Panc1 (cell line): ENCODE measurements around the gene ACMSD. TPM values are rescaled to one million over a fixed set of nuclear protein-coding genes. Genes with fewer than 3 reads are reported as not detected.

Source experiments
- ATAC-seq: fragments of 200-7000 bp; cut with Tn5 transposase; 2 replicates; pipeline ENCODE4 v1.9.1; 2020; ENCODE audit warnings: mild to moderate bottlenecking, moderate library complexity
- BruUV-seq: library from RNA; stranded (reverse); fragments of 400-500 nt; replicated peaks from 2 replicates; lab custom pipeline; 2021; lab: Mats Ljungman, UMichigan
- CTCF ChIA-PET: fragments of 300-600 bp; sonication (Branson Sonifier 250); formaldehyde crosslinking; loops from one replicate; lab custom pipeline; 2022; ENCODE audit warnings: antibody characterized with exemption; lab: Charles Lee
- POLR2A ChIA-PET: fragments of 300-600 bp; sonication (Branson Sonifier 250); formaldehyde crosslinking; loops from one replicate; lab custom pipeline; 2022; ENCODE audit warnings: antibody characterized with exemption; lab: Charles Lee
- DNase-seq: peaks from one replicate; pipeline ENCODE4 v3.0.0-alpha.2; 2010; ENCODE audit warnings: low read depth, low spot score
- H3K27ac ChIP-seq: 2 replicates; pipeline ENCODE4 v1.5.1; 2011; ENCODE audit warnings: mild to moderate bottlenecking, low read length, inconsistent platforms
- H3K27me3 ChIP-seq: fragments of 200-500 bp; sonication (Bioruptor generic); 2 replicates; pipeline ENCODE4 v1.6.0; 2014; ENCODE audit warnings: low read length, inconsistent platforms; ENCODE audit not compliant: control insufficient read depth, insufficient read depth
- H3K36me3 ChIP-seq: fragments of 200-500 bp; sonication (Bioruptor generic); 2 replicates; pipeline ENCODE4 v1.5.1; 2014; ENCODE audit warnings: inconsistent platforms, mild to moderate bottlenecking, low read length, moderate library complexity; ENCODE audit not compliant: control insufficient read depth, insufficient read depth
- H3K4me1 ChIP-seq: 2 replicates; pipeline ENCODE4 v1.5.1; 2011; ENCODE audit warnings: inconsistent platforms, mild to moderate bottlenecking, low read length, moderate library complexity; ENCODE audit not compliant: control insufficient read depth, insufficient read depth
- H3K4me3 ChIP-seq, 2 experiments: 2 replicates each; pipeline ENCODE4 v1.5.1; 2011 to 2012; ENCODE audit warnings: low read depth in 2 of 2, low read length in 2 of 2, mild to moderate bottlenecking in 2 of 2, inconsistent platforms in 1 of 2, moderate library complexity in 1 of 2
- H3K9me3 ChIP-seq: fragments of 200-500 bp; sonication (Bioruptor generic); 2 replicates; pipeline ENCODE4 v1.5.1; 2014; ENCODE audit warnings: low read depth, mild to moderate bottlenecking, inconsistent platforms, low read length, moderate library complexity; ENCODE audit not compliant: control insufficient read depth, insufficient read depth
- CTCF ChIP-seq: fragments of 450-650 bp; IDR thresholded peaks from 2 replicates; pipeline ENCODE4 v1.5.1; 2017; ENCODE audit warnings: mild to moderate bottlenecking
- POLR2AphosphoS5 ChIP-seq: IDR thresholded peaks from 2 replicates; pipeline ENCODE4 v1.6.1; 2012; ENCODE audit warnings: mild to moderate bottlenecking, low read depth, low read length, moderate library complexity
- REST ChIP-seq, 2 experiments: IDR thresholded peaks; 2 replicates each; pipeline ENCODE4 v1.6.1; 2011 to 2012; ENCODE audit warnings: low read depth in 2 of 2, control low read depth in 1 of 2, low read length in 1 of 2, mild to moderate bottlenecking in 1 of 2, moderate library complexity in 1 of 2; ENCODE audit not compliant: insufficient read depth in 1 of 2
- SIN3A ChIP-seq: IDR thresholded peaks from 2 replicates; pipeline ENCODE4 v1.6.1; 2012; ENCODE audit warnings: low read depth, mild to moderate bottlenecking, low read length, moderate library complexity, borderline replicate concordance; ENCODE audit not compliant: insufficient read depth
- TCF7L2 ChIP-seq: IDR thresholded peaks from 2 replicates; pipeline ENCODE4 v1.6.1; 2011; ENCODE audit warnings: mild to moderate bottlenecking, low read depth, low read length, inconsistent platforms
- in situ Hi-C: cut with HindIII; loops from 2 replicates; pipeline ENCODE4 v1.10.0; 2016; ENCODE audit warnings: low sequenced_read_pairs, low pct_unique_long_range_greater_than_20kb
- intact Hi-C: fragments of 100-400 bp; cut with micrococcal nuclease; formaldehyde crosslinking; loops from one replicate; pipeline ENCODE4 v1.10.0; 2022; ENCODE audit not compliant: unreplicated experiment
- total RNA-seq: library from RNA; stranded (reverse); gene quantifications from one replicate; pipeline ENCODE4 v1.2.1, GENCODE V29; 2021; ENCODE audit not compliant: unreplicated experiment

Gene ACMSD
- total RNA-seq, 1 experiment from 2014 or later, result not detected

GRCh38 chr2:134932864-134933526 lies 94.6 kb downstream of the ACMSD start:
- ChIA-PET CTCF (no interaction called here), POLR2A (no interaction called here)
- intact Hi-C loops (no loop called here), in situ Hi-C loops (no loop called here)
- no peak for ATAC-seq
- no peaks in the 10 kb centered on the region for H3K27me3 ChIP-seq
- no TSS peak for BruUV-seq
- no peak for DNase-seq
- H3K9me3 ChIP-seq, result no peaks in the 10 kb centered on the region
- no peak for TF ChIP-seq POLR2AphosphoS5
- TF ChIP-seq REST (IDR thresholded peaks at IDR 0.05; ENCODE audit: insufficient read depth in 1 of 2, low read depth in 2 of 2, low read length in 1 of 2), result no peak
- TF ChIP-seq SIN3A, result no peak
- TF ChIP-seq CTCF, result no peak
- TF ChIP-seq TCF7L2, result no peak
- no peaks in the 10 kb centered on the region; the same call in 1 of the 2 replicates for H3K4me1 ChIP-seq
- no peak overlapping the region for H3K27ac ChIP-seq
- H3K4me3 ChIP-seq, result no peak overlapping the region
- H3K36me3 ChIP-seq, result peaks cover 5% of the 10 kb centered on the region; the same call in 1 of the 2 replicates

GRCh38 chr2:134933732-134934131 lies 95.3 kb downstream of the ACMSD start:
- H3K36me3 ChIP-seq, result peaks cover 11% of the 10 kb centered on the region; the same call in 1 of the 2 replicates
- TF ChIP-seq CTCF (no peak), POLR2AphosphoS5 (no peak), REST (IDR thresholded peaks at IDR 0.05; ENCODE audit: insufficient read depth in 1 of 2, low read depth in 2 of 2, low read length in 1 of 2) (no peak), TCF7L2 (no peak), SIN3A (no peak)
- intact Hi-C loops (no loop called here), in situ Hi-C loops (no loop called here)
- ChIA-PET CTCF (no interaction called here), POLR2A (no interaction called here)
- no TSS peak for BruUV-seq
- H3K27me3 ChIP-seq, result no peaks in the 10 kb centered on the region
- H3K4me1 ChIP-seq, result no peaks in the 10 kb centered on the region; the same call in 1 of the 2 replicates
- H3K9me3 ChIP-seq, result no peaks in the 10 kb centered on the region
- H3K4me3 ChIP-seq, result no peak overlapping the region
- ATAC-seq (no peak), DNase-seq (no peak)
- no peak overlapping the region for H3K27ac ChIP-seq
